ENCODE results near the gene MVB12B.

DNA sequence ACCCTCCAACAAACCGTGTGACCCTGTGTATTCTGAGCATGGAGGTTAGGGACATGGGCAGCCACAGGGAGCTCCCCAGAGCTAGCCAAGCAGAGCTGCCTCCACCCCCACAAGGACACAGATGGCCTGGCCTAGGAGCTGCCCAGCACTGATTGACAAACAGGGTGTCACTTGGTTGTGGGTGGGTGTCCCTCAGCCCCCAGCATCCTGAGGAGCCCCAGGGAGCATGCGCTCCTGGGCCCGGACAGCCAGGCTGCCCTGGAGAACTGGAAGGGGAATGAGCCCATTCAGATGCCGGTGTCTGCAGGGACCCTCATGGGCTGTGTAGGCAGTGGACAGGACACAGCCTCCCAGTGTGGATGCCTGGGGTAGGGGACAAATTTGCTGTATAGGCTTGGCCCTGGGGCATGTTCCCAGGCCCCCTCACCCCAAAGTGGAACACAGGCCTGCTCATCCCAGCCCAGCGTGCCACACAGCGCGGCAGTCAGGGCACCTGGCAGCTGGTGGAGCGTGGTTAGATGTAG lies 162.3 kb downstream of the MVB12B start:
- TF ChIP-seq, protein P1, sequence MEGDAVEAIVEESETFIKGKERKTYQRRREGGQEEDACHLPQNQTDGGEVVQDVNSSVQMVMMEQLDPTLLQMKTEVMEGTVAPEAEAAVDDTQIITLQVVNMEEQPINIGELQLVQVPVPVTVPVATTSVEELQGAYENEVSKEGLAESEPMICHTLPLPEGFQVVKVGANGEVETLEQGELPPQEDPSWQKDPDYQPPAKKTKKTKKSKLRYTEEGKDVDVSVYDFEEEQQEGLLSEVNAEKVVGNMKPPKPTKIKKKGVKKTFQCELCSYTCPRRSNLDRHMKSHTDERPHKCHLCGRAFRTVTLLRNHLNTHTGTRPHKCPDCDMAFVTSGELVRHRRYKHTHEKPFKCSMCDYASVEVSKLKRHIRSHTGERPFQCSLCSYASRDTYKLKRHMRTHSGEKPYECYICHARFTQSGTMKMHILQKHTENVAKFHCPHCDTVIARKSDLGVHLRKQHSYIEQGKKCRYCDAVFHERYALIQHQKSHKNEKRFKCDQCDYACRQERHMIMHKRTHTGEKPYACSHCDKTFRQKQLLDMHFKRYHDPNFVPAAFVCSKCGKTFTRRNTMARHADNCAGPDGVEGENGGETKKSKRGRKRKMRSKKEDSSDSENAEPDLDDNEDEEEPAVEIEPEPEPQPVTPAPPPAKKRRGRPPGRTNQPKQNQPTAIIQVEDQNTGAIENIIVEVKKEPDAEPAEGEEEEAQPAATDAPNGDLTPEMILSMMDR (IDR thresholded peaks at IDR 0.05; ENCODE audit: insufficient read depth, low read length, poor library complexity, severe bottlenecking) = no peak
- TF ChIP-seq EZH2phosphoT487 (conservative IDR thresholded peaks at IDR 0.05; ENCODE audit: low read length) = no peak

Measured in SU-DHL-6 (cell line).